Ishikawa (cell line): ENCODE data around the gene MRPL49.

ENCODE experiments used
- CEBPB ChIP-seq: IDR thresholded peaks from 2 replicates; pipeline ENCODE4 v1.6.1; 2012
- CREB1 ChIP-seq: IDR thresholded peaks from 2 replicates; pipeline ENCODE4 v1.6.1; 2012; ENCODE audit warnings: low read depth
- EGR1 ChIP-seq: IDR thresholded peaks from 2 replicates; pipeline ENCODE4 v1.6.1; 2012
- EP300 ChIP-seq: IDR thresholded peaks from 2 replicates; pipeline ENCODE4 v1.6.1; 2012; ENCODE audit warnings: borderline replicate concordance
- FOXM1 ChIP-seq: IDR thresholded peaks from 2 replicates; pipeline ENCODE4 v1.6.1; 2012; ENCODE audit warnings: low read depth, borderline replicate concordance
- MAX ChIP-seq: IDR thresholded peaks from 2 replicates; pipeline ENCODE4 v1.6.1; 2012
- NFIC ChIP-seq: IDR thresholded peaks from 2 replicates; pipeline ENCODE4 v1.6.1; 2012
- RAD21 ChIP-seq: IDR thresholded peaks from 2 replicates; pipeline ENCODE4 v1.6.1; 2012; ENCODE audit warnings: low read depth
- REST ChIP-seq: IDR thresholded peaks from 2 replicates; pipeline ENCODE4 v1.6.1; 2012; ENCODE audit warnings: low read depth, mild to moderate bottlenecking
- TAF1 ChIP-seq: IDR thresholded peaks from 2 replicates; pipeline ENCODE4 v1.6.1; 2012; ENCODE audit warnings: low read depth, mild to moderate bottlenecking
- TCF12 ChIP-seq: IDR thresholded peaks from 2 replicates; pipeline ENCODE4 v1.6.1; 2012; ENCODE audit warnings: low read depth
- TEAD4 ChIP-seq: IDR thresholded peaks from 2 replicates; pipeline ENCODE4 v1.6.1; 2012
- USF1 ChIP-seq: IDR thresholded peaks from 2 replicates; pipeline ENCODE4 v1.6.1; 2012
- YY1 ChIP-seq: IDR thresholded peaks from 2 replicates; pipeline ENCODE4 v1.6.1; 2012; ENCODE audit warnings: low read depth
- ZBTB7A ChIP-seq: IDR thresholded peaks from 2 replicates; pipeline ENCODE4 v1.6.1; 2012; ENCODE audit warnings: low read depth

The MRPL49 gene

GRCh38 chr11:65121447-65121864 is 665 bp upstream of the MRPL49 start:
- TF ChIP-seq USF1 = no peak

GRCh38 chr11:65124480-65125196 is 2.5 kb downstream of the MRPL49 start:
- no peak for TF ChIP-seq NFIC
- no peak for TF ChIP-seq TCF12
- TF ChIP-seq FOXM1 = no peak
- no peak for TF ChIP-seq EGR1
- no peak for TF ChIP-seq EP300
- TF ChIP-seq REST = no peak
- no peak for TF ChIP-seq YY1
- no peak for TF ChIP-seq USF1
- no peak for TF ChIP-seq MAX
- no peak for TF ChIP-seq TAF1
- no peak for TF ChIP-seq CEBPB
- no peak for TF ChIP-seq ZBTB7A
- no peak for TF ChIP-seq TEAD4
- no peak for TF ChIP-seq CREB1
- no peak for TF ChIP-seq RAD21

- TF ChIP-seq YY1 = no peak
- TF ChIP-seq TEAD4 = no peak
- no peak for TF ChIP-seq NFIC
- TF ChIP-seq CEBPB = no peak
- TF ChIP-seq USF1 = no peak
- TF ChIP-seq RAD21 = no peak
- TF ChIP-seq EP300 = no peak
- TF ChIP-seq FOXM1 = no peak
- no peak for TF ChIP-seq MAX
- TF ChIP-seq ZBTB7A = no peak
- no peak for TF ChIP-seq EGR1
- no peak for TF ChIP-seq CREB1
- TF ChIP-seq TCF12 = no peak
- TF ChIP-seq TAF1 = no peak
- no peak for TF ChIP-seq REST
These were observed 3.3 kb downstream of the MRPL49 start for GRCh38 chr11:65125197-65126056.

- TF ChIP-seq CREB1 = no peak
- TF ChIP-seq TEAD4 = no peak
- no peak for TF ChIP-seq EGR1
- TF ChIP-seq USF1 = no peak
- TF ChIP-seq YY1 = no peak
- TF ChIP-seq REST = no peak
- no peak for TF ChIP-seq RAD21
- no peak for TF ChIP-seq TAF1
- TF ChIP-seq ZBTB7A = no peak
- TF ChIP-seq MAX = no peak
- TF ChIP-seq FOXM1 = no peak
- TF ChIP-seq CEBPB = no peak
- no peak for TF ChIP-seq NFIC
- no peak for TF ChIP-seq TCF12
- no peak for TF ChIP-seq EP300
These were observed 4.6 kb downstream of the MRPL49 start for GRCh38 chr11:65126624-65127274.
